ENCODE results near the gene BICRA.

GRCh38 chr19:47691782-47692181 is 82.8 kb downstream of the BICRA start:
- TF ChIP-seq CTCF (IDR thresholded peaks at IDR 0.05; ENCODE audit: low read length) (no peak), EZH2 (IDR thresholded peaks at IDR 0.05; ENCODE audit: borderline replicate concordance, low read length) (no peak)
